Measurements from ENCODE around the gene M6PR. TPM values are rescaled to one million over a fixed set of nuclear protein-coding genes. Genes with fewer than 3 reads are reported as not detected.
"Not testable (repeated sequence)": the region's sequence is repeated elsewhere in the genome, so short reads cannot be mapped to it uniquely, and the experiment has no call there.

M6PR gene
- total RNA-seq, 2 experiments from 2014 or later: 146 to 179 TPM

DNA sequence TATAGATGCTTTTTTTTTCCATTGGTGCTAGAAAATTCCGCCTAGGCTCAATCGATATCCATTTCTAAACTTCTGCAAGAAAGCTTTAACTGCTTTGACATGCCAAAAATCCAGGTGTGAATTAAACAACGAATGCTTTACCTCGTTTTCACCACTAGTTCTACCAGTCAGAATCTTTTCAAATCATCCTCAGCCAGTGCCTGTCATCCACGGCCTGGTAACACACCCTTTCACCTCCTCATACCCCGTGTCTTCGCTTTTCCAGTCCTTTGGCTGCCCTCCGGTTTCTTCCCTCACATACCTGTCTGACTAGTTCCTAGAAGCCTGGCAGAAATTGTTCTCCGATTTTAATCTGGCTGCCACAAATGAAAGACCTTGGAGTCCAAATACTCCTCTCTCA lies 36.5 kb downstream of the M6PR start:
- ATAC-seq (no peak), DNase-seq (peak; percentile 22)
- CTCF ChIA-PET: interaction anchor here (0.6 to 2.9 kb wide), 9 partner anchors 23 to 803 kb away, joined by 3 to 16 read pairs (median 4); partner anchors contain the start of gene M6PR
- Mint-ChIP-seq H3K9me3 (ENCODE audit: low read depth) (no peaks in the 10 kb centered on the region), H3K27ac (no peak overlapping the region), H3K4me3 (peak overlapping the region; percentile 2), H3K27me3 (no peaks in the 10 kb centered on the region), H3K4me1 (peaks cover 12% of the 10 kb centered on the region), H3K36me3 (ENCODE audit: low read depth) (no peaks in the 10 kb centered on the region)
- POLR2A ChIA-PET: no interaction called here
- intact Hi-C loops (cut with DNase I, micrococcal nuclease): loop anchor here in 1 of 2 experiments (2.0 kb wide), 1 partner anchor 136 kb away; no protein-coding TSS in a partner anchor

DNA sequence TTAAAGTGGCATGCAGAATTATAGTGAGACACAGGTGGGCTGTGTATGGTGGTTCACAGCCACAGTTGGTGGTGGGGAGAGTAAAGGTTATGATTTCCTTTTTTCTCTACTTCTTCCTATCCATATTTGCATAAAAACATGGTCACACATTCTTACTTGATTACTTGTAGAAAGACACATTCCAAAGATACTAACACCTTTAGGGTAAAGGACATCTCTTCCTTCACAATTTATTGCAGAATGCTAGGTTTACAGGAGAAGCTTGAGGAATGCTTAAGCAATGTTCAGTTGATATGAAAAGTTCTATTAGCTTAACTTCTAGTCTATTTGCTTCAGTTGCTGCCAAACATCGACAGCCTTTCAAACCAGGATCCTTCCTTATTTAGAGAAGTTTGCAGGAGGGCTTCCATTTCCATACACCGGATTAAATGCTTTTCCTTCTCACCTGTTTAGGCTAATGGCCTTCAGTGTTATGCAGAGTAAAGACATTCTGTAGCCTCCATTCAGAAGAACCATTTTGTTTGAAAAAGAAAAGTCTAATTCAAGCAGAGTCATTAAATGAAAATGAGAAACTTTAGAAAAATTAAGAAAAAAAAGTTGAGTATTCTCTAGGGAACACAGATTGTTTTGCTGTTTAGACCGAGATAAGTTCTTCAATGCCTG lies 37.7 kb downstream of the M6PR start:
- ATAC-seq: no peak
- POLR2A ChIA-PET: no interaction called here
- DNase-seq: no peak
- no peaks in the 10 kb centered on the region for H3K9me3 Mint-ChIP-seq (ENCODE audit: low read depth)
- H3K4me3 Mint-ChIP-seq: no peak overlapping the region
- no peaks in the 10 kb centered on the region for H3K36me3 Mint-ChIP-seq (ENCODE audit: low read depth)
- intact Hi-C loops (cut with DNase I, micrococcal nuclease): loop anchor here in 1 of 2 experiments (2.0 kb wide), 1 partner anchor 137 kb away; no protein-coding TSS in a partner anchor
- no peaks in the 10 kb centered on the region for H3K27me3 Mint-ChIP-seq
- peaks cover 12% of the 10 kb centered on the region for H3K4me1 Mint-ChIP-seq
- CTCF ChIA-PET: interaction anchor here (0.8 to 2.9 kb wide), 8 partner anchors 8 to 243 kb away, joined by 3 to 16 read pairs (median 4); partner anchors contain the start of gene M6PR
- no peak overlapping the region for H3K27ac Mint-ChIP-seq

DNA sequence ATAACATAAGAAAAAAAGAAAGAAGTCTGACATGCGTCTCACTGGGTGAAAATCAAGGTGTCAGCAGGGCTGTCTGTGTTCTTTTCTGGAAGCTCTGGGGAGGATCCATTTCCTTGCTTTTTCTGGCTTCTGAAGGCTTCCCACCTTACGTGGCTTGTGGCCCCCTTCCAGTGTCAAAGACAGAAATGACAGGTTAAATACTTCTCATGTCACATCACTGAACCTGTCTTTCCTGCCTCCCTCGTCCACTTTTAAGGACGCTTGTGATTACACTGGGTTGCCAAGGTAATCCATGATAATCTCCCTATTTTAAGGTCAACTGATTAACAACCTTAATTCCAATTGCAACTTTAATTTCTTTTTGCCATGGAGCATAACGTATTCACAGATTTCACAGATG lies 39.7 kb downstream of the M6PR start:
- Mint-ChIP-seq H3K9me3 (ENCODE audit: low read depth) (no peaks in the 10 kb centered on the region), H3K4me1 (peaks cover 12% of the 10 kb centered on the region), H3K27ac (no peak overlapping the region), H3K27me3 (no peaks in the 10 kb centered on the region), H3K36me3 (ENCODE audit: low read depth) (no peaks in the 10 kb centered on the region), H3K4me3 (no peak overlapping the region)
- CTCF ChIA-PET: interaction anchor here (0.6 kb wide), 1 partner anchor 140 kb away, joined by 6 read pairs; no protein-coding TSS in a partner anchor
- intact Hi-C loops (cut with DNase I, micrococcal nuclease): no loop called here
- POLR2A ChIA-PET: no interaction called here
- no peak for ATAC-seq
- no peak for DNase-seq

DNA sequence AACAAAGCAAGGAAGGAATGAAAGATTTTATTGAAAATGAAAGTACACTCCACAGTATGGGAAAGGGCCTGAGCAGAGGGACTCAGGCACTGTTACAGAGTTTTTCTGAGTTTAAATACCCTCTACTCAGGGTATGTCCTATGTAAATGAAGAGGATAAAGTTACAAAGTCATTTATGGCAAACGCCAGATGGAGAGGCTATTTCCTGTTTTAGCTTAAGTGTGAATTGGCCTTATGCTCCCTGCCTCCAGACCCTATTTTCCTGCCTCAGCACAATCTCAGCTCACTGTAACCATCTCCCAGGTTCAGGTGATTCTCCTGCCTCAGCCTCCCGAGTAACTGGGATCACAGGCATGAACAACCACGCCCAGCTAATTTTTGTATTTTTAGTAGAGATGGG lies 41.9 kb downstream of the M6PR start:
- Mint-ChIP-seq H3K4me3 (no peak overlapping the region), H3K4me1 (no peaks in the 10 kb centered on the region), H3K36me3 (ENCODE audit: low read depth) (no peaks in the 10 kb centered on the region), H3K27ac (no peak overlapping the region), H3K9me3 (ENCODE audit: low read depth) (no peaks in the 10 kb centered on the region), H3K27me3 (no peaks in the 10 kb centered on the region)
- DNase-seq (no peak), ATAC-seq (no peak)
- intact Hi-C loops (cut with DNase I, micrococcal nuclease): no loop called here
- CTCF ChIA-PET: interaction anchor here (0.8 kb wide), 1 partner anchor 18 kb away, joined by 3 read pairs; no protein-coding TSS in a partner anchor
- POLR2A ChIA-PET: no interaction called here

DNA sequence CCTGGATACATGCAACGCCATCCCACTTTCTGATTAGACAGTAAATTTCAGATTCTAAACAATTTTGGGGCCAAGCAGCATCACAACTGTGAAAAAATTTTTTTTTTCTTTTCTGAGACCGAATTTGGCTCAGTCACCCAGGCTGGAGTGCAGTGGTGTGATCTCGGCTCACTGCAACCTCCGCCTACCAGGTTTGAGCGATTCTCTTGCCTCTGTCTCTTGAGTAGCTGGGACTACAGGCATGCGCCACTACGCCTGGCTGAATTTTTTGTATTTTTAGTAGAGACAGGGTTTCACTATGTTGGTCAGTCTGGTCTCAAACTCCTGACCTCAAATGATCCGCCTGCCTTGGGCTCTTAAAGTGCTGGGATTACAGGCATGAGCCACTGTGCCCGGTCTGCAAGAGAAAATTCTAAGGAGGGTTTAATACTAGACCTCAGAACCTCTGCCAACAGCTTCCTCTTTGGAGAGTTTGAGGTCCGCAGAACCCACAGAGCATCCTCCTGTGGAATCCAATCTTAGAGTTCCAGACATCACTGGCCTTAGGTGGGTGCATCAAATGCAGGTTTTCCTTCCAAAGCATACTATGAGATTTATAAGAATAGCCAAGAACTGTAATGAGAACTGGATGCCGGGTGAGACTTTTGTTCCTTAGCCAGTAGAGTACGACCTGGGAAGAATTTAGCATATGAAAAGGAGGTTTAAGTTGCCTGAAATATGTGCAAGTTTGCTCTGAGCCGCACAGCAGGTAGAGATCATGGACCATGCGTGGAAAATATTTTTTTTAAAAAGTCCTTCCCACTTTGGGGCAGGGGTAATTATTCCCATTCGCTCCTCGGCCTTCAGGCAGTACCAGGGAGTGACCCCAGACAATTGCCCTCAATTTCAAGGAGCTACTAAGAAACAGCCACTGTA lies 42.9 kb downstream of the M6PR start:
- Mint-ChIP-seq H3K36me3 (ENCODE audit: low read depth) (no peaks in the 10 kb centered on the region), H3K27me3 (no peaks in the 10 kb centered on the region), H3K4me1 (no peaks in the 10 kb centered on the region), H3K9me3 (ENCODE audit: low read depth) (no peaks in the 10 kb centered on the region), H3K4me3 (no peak overlapping the region), H3K27ac (no peak overlapping the region)
- no peak for DNase-seq
- no peak for ATAC-seq
- intact Hi-C loops (cut with DNase I, micrococcal nuclease): no loop called here
- ChIA-PET POLR2A (no interaction called here), CTCF (no interaction called here)

DNA sequence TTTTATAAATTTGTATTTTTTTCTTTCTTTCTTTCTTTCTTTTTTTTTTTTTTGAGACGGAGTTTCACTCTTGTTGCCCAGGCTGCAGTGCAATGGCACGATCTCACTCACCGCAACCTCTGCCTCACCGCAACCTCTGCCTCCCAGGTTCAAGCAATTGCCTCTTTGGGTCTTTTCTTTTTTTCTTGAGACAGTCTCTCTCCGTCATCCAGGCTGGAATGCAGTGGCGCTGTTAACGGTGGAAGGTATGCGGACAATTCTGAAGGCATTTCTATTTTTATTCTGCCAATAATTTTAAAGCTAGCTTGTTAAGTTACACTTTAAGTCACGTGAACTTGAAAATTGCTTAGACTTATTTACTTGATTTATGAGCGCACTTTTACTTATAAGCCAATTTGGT lies 43.9 kb downstream of the M6PR start:
- H3K36me3 Mint-ChIP-seq (ENCODE audit: low read depth): no peaks in the 10 kb centered on the region
- POLR2A ChIA-PET: no interaction called here
- no peaks in the 10 kb centered on the region for H3K4me1 Mint-ChIP-seq
- CTCF ChIA-PET: interaction anchor here (0.7 kb wide), 1 partner anchor 88 kb away, joined by 4 read pairs; no protein-coding TSS in a partner anchor
- no peak overlapping the region for H3K4me3 Mint-ChIP-seq
- DNase-seq: no peak
- ATAC-seq: no peak
- H3K27me3 Mint-ChIP-seq: no peaks in the 10 kb centered on the region
- intact Hi-C loops (cut with DNase I, micrococcal nuclease): no loop called here
- no peak overlapping the region for H3K27ac Mint-ChIP-seq
- no peaks in the 10 kb centered on the region for H3K9me3 Mint-ChIP-seq (ENCODE audit: low read depth)

DNA sequence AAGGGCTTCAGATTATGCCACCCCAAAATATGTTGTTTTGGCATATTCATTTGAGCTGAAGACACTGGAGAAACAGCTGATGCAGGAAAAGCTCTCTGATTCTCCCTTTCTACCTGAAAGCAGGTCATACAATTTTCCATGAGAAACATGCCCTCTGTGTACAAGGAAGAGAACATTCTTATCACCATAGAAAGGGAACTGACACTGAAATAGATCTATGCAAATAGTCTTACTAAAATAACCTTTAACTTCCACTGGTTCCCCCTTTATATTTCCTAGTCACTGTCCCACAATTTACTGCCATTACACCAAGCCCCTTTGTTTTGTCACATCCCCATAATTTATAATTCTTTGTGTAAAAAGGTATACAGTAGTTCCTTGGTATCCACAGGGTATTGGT lies 44.8 kb downstream of the M6PR start:
- intact Hi-C loops (cut with DNase I, micrococcal nuclease): no loop called here
- Mint-ChIP-seq H3K36me3 (ENCODE audit: low read depth) (no peaks in the 10 kb centered on the region), H3K27ac (no peak overlapping the region), H3K27me3 (no peaks in the 10 kb centered on the region), H3K4me3 (no peak overlapping the region), H3K9me3 (ENCODE audit: low read depth) (no peaks in the 10 kb centered on the region), H3K4me1 (no peaks in the 10 kb centered on the region)
- ChIA-PET POLR2A (no interaction called here), CTCF (interaction anchor here (1.2 kb wide), 1 partner anchor 15 kb away, joined by 3 read pairs; no protein-coding TSS in a partner anchor)
- DNase-seq: no peak
- no peak for ATAC-seq

DNA sequence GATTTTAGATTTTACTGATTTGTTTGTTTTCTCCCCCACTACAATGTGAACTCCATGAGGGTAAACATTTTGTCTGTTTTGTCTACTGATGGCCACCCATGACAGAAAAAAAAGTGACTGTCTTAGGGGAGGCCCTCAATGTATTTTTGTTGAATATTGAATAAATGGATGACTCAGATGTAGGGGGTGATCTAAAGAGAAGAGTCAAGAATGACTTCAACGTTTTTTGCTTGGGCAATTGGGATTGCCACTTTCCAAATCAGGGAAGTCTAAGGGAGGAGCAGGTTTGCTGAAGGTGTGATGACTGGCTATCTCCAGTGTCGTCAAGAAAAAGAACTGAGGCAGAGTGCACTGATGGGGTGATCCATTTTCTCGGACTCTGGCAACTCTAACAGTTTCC lies 45.8 kb downstream of the M6PR start:
- no peaks in the 10 kb centered on the region for H3K4me1 Mint-ChIP-seq
- no peak overlapping the region for H3K4me3 Mint-ChIP-seq
- no peaks in the 10 kb centered on the region for H3K36me3 Mint-ChIP-seq (ENCODE audit: low read depth)
- ChIA-PET CTCF (interaction anchor here (0.9 kb wide), 1 partner anchor 9 kb away, joined by 3 read pairs; no protein-coding TSS in a partner anchor), POLR2A (no interaction called here)
- DNase-seq (no peak), ATAC-seq (no peak)
- no peaks in the 10 kb centered on the region for H3K27me3 Mint-ChIP-seq
- no peaks in the 10 kb centered on the region for H3K9me3 Mint-ChIP-seq (ENCODE audit: low read depth)
- intact Hi-C loops (cut with DNase I, micrococcal nuclease): no loop called here
- H3K27ac Mint-ChIP-seq: no peak overlapping the region

DNA sequence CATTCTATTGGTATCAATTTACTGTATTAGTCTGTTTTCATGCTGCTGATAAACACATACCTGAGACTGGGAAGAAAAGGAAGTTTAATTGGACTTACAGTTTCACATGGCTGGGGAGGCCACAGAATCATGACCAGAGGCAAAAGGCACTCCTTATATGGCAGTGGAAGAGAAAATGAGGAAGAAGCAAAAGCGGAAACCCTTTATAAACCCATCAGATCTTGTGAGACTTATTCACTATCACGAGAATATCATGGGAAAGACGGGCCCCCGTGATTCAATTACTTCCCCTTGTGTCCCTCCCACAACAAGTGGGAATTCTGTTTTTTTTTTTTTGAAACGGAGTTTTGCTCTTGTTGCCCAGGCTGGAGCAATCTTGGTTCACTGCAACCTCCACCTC lies 46.7 kb downstream of the M6PR start:
- CTCF ChIA-PET; H3K36me3 Mint-ChIP-seq (ENCODE audit: low read depth); H3K4me1 Mint-ChIP-seq; intact Hi-C loops (cut with DNase I, micrococcal nuclease); H3K9me3 Mint-ChIP-seq (ENCODE audit: low read depth); ATAC-seq; POLR2A ChIA-PET; H3K27ac Mint-ChIP-seq; H3K4me3 Mint-ChIP-seq; H3K27me3 Mint-ChIP-seq; DNase-seq: not testable (repeated sequence)

DNA sequence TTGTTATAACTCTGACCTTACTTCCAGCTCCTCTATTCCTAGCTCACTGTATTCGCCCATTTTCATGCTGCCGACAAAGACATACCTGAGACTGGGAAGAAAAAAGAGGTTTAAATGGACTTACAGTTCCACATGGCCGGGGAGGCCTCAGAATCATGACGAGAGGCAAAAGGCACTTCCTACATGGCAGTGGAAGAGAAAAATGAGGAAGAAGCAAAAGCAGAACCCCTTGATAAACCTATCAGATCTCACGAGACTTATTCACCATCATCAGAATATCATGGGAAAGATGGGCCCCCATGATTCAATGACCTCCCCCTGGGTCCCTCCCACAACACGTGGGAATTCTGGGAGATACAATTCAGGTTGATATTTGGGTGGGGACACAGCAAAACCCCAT lies 49.6 kb downstream of the M6PR start:
- Mint-ChIP-seq H3K27ac (no peak overlapping the region), H3K4me3 (no peak overlapping the region), H3K4me1 (no peaks in the 10 kb centered on the region), H3K9me3 (ENCODE audit: low read depth) (no peaks in the 10 kb centered on the region), H3K27me3 (no peaks in the 10 kb centered on the region), H3K36me3 (ENCODE audit: low read depth) (no peaks in the 10 kb centered on the region)
- intact Hi-C loops (cut with DNase I, micrococcal nuclease): no loop called here
- ChIA-PET CTCF (interaction anchor here (1.7 kb wide), 1 partner anchor 9 kb away, joined by 9 read pairs; no protein-coding TSS in a partner anchor), POLR2A (no interaction called here)
- DNase-seq (no peak), ATAC-seq (no peak)

DNA sequence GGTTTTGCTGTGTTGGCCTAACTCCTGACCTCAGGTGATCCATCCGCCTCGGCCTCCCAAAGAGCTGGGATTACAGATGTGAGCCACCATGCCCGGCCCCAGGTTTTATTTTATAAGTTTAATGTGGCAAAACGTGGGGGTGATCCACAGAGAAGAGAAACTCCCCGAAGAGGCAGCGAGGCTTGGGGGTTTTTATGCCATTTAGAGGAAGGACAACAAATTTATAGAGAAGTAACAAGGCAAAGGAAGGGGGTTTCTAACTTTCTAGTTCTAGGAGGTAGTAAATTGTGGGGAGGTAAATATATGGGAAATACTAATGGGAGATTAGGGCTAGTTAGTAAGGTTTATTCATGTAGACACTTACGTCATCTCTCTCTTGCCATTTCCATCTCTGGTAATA lies 52.4 kb downstream of the M6PR start:
- Mint-ChIP-seq H3K4me1 (no peaks in the 10 kb centered on the region), H3K9me3 (ENCODE audit: low read depth) (no peaks in the 10 kb centered on the region), H3K27me3 (no peaks in the 10 kb centered on the region), H3K36me3 (ENCODE audit: low read depth) (no peaks in the 10 kb centered on the region), H3K4me3 (no peak overlapping the region), H3K27ac (no peak overlapping the region)
- intact Hi-C loops (cut with DNase I, micrococcal nuclease): no loop called here
- ATAC-seq (no peak), DNase-seq (no peak)
- ChIA-PET POLR2A (no interaction called here), CTCF (interaction anchor here (0.6 kb wide), 1 partner anchor 89 kb away, joined by 3 read pairs; no protein-coding TSS in a partner anchor)

Data from activated CD4-positive, alpha-beta T cell treated with anti-CD3 and anti-CD28 coated beads for 36 hours (primary cell).